Suprapubic skin (tissue), 4 donors: ENCODE data around the gene TAPT1.

Experiments
- CTCF ChIP-seq, 2 donors: fragments of 200-600 bp in 1 of 2; fragments of 450-650 bp in 1 of 2; sonication (generic) in 1 of 2; IDR thresholded peaks; one replicate each; pipeline ENCODE4 v1.5.1; 2016 to 2019; ENCODE audit warnings: antibody characterized with exemption in 2 of 2, mild to moderate bottlenecking in 1 of 2, moderate library complexity in 1 of 2
- POLR2A ChIP-seq, 2 donors: fragments of 450-650 bp; IDR thresholded peaks; one replicate each; pipeline ENCODE4 v1.6.1; 2017; ENCODE audit warnings: antibody characterized with exemption in 2 of 2, mild to moderate bottlenecking in 2 of 2, moderate library complexity in 2 of 2
- POLR2AphosphoS5 ChIP-seq, 3 donors: sonication (generic); formaldehyde crosslinking; IDR thresholded peaks; one replicate each; pipeline ENCODE4 v1.6.1; 2017; ENCODE audit warnings: antibody characterized with exemption in 3 of 3

GRCh38 chr4:16199093-16199492 is 27.2 kb downstream of the TAPT1 start:
- TF ChIP-seq POLR2AphosphoS5 (IDR thresholded peaks at IDR 0.05) (no peak), CTCF (IDR thresholded peaks at IDR 0.05) (no peak), POLR2A (IDR thresholded peaks at IDR 0.05) (no peak)
